OCI-M2 (cell line): Measurements from ENCODE around the gene SH2D3C.
"Not testable (repeated sequence)": the region's sequence is repeated elsewhere in the genome, so short reads cannot be mapped to it uniquely, and the experiment has no call there.

ENCODE experiments used
- DNase-seq: peaks from one replicate; lab custom pipeline; 2025; ENCODE audit not compliant: unreplicated experiment; lab: John Stamatoyannopoulos, UW

Gene SH2D3C

GRCh38 chr9:127769101-127769500 is 9.4 kb downstream of the SH2D3C start:
- no peak for DNase-seq

DNA sequence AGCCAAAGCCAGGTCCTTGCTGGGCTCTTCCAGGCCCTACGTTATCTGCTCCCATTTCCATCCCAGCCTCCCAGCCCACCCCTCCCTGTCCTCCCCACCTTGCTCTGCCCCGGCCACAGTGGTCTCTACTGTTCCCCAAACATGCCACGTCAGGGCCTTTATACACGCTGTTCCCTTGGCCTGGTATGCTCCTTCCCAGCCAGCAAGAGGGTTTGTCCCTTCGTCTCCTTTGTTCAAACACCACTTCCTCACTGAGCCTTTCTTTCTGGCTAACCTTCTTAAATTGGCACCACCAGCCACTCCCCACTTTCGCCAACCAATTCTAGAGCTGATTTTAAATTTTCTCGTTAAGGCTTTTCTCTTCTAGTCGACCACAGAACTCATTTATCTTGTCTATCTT is 9.8 kb downstream of the SH2D3C start:
- DNase-seq = no peak

DNA sequence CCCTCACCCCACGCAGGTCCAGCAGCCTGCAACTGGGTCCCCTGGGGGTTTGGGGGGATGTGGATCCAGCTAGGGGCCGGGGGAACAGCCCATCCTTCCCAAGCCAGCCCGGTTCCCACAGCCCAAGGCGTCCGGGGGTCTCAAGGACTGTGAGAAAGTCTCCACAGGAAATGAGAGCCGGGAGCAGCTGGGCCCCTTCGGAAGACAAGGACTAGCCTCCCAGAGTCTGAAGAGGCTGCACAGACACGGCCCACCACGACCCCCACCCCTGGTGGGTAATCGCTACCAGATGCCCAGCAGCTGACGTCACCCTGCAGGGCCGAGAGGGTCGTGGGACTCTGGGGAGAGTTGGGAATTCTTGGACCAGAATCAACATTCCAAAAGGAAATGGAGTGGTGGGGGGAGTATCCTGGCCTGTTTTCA is 10.5 kb downstream of the SH2D3C start:
- DNase-seq = no peak

GRCh38 chr9:127767410-127767809 is 11.1 kb downstream of the SH2D3C start:
- no peak for DNase-seq

DNA sequence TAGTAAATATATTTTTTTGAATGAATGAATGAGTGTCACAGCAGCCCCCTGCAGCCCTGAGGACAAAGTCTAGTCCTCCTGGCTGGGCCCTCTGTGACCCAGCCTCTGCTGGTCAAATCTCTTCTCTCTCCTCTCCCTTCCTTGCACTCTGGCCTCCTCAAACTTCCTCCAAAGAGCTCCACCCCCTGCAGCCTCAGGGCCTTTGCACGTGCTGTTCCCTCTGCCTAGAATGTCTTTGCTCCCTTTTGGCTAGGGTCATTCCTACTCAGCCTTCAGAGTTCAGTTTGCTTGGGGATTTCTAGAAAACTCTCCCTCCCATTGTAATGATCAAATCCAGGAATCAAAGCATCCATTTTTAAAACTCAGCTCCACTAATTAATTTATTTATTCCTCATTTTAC is 13.0 kb downstream of the SH2D3C start:
- no peak for DNase-seq

- DNase-seq = no peak
Measured at GRCh38 chr9:127763918-127764384, 14.5 kb downstream of the SH2D3C start.

- DNase-seq = no peak
Measured at GRCh38 chr9:127762111-127762676, 16.3 kb downstream of the SH2D3C start.

DNA sequence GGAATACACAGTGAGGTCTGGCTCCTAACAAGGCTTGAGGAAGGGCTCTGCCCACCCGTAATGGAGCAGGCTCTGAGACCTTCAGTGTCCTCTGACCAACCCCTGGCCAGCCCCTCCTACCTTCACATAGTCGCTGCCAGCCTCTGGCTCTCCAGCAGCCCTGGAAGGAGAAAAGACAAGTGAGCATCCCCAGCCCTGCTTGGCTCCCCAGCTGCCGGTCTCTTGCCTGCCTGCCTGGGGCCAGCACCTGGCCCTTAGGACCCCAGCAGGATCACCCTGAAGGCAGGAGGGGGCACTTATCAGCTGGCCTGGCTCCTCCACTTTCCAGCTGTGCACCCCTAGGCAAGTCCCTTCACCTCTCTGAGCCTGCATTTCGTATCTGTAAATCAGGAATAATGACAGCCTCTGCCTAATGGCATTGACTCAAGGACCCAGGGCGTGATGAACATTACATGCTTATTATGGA is 16.9 kb downstream of the SH2D3C start:
- no peak for DNase-seq

DNA sequence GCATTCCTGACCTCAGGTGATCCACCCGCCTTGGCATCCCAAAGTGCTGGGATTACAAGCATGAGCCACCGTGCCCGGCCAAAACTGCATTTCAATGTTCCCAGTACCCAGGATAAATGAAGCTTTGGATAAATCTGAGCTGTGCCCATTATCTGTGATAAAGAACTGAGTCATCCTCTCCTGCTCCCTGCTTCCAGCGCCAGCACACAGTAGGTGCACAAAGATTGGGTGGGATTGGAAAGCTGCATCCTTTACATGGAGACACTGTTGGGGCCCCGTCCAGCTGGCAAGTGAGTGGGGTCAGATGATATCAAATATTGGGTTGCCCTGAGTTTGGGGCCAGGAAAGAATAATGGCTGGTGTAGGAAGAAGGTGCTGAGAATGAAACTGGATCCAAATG is 17.4 kb downstream of the SH2D3C start:
- DNase-seq = no peak

DNA sequence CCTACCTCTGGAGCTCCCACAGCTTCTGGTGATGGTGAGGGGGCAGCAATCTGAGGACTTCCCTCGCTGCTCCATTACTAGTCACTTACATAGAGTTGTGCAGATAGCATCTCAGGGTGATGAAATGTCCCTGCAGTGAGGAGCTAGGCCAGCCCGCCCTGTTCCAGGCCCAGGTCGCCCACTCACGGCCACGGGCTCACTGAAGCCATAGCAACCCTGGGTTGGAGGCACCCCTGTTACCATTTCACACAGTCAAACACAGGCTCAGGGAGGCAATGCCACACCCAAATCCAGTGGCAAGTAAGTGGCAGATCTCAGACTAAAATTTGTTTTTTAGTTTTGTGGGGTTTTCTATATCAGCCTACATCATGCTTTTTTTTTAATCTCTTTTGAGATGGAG is 19.6 kb downstream of the SH2D3C start:
- no peak for DNase-seq

GRCh38 chr9:127756776-127757175 is 21.7 kb downstream of the SH2D3C start:
- not testable (repeated sequence) for DNase-seq

DNA sequence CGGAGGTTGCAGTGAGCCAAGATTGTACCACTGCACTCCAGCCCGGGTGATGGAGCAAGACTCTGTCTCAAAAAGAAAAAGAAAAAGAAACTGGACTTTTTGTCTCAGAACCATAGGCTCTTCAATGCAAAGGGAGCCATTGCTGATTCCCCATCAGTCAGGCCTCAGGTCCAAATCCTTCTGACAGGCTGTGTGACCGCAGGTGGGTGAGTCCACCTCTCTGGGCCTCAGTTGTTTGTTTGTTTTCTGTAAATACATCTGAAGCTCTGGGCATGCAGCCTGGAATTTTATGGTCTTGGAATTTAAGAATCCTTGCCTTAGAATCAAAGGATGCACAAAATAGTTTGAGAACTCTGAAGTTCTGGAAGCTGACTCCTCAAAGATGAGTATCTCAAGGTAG is 22.2 kb downstream of the SH2D3C start:
- DNase-seq = no peak

DNA sequence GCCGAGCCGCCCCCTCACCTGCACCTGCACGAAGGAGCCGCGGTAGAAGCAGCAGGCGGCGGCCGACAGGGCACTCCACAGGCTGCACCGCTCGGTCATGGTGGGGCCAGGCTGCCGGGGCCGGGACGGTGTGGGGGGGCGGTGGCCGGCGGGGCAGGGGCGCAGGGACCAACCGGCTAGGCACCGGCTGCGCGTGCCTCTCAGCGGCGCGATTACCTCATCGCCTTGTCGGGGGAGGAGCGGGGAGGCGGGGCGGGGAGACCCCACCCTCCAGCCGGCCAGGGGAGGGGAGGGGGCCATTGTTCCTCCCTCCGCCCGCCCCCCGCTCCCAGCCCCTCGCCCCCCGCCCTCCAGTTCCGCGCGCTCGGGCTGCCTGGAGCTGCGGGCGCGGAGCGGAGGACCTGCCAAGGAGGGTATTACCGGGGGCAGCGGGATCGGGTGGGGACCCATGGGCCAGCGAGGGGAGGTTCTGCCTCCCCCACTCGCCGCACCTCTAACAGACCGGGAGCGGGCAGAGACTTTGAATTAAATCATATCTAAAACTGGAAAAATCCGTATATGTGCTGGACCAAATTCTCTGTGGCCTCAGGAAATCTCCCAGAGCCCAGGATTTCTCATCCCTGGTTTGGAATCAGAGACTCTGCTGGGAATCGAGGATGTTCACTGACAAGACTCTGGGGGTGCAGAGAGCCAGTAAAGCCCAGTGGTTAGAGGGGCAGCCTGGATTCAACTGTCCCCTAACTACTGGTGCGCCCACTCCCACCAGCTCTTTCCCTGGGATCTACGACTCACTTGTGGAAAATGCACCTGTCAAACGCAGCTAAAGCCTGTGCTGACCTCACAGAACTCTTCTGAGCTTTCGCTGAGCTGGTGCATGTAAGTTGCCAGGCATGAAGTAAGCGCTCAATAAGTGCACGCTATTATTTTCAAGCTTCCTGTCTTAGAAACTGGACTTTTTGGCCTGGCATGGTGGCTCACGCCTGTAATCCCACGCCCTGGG is 23.1 kb downstream of the SH2D3C start:
- DNase-seq = no peak

- no peak for DNase-seq
Measured at GRCh38 chr9:127754099-127755060, 24.1 kb downstream of the SH2D3C start.

DNA sequence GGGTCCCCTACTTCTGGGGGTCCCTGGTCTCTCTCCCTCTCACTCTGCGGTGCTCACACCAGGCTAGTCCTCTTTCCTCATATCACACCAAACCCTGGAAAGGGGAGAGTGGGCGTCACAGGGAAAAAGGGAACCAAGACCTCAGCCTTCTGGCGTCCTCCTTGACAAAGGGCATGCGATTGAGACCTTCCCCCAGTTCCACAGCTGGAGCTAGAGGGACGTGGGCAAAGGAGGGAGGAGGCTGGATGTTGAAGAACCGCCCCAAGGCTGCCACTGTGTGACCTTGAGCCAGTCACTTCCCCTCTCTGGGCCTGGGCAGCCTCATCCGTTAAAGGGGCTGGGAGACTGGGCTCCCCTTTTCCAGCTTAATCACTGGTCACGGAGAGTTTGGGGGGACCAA is 24.8 kb downstream of the SH2D3C start:
- DNase-seq = no peak

DNA sequence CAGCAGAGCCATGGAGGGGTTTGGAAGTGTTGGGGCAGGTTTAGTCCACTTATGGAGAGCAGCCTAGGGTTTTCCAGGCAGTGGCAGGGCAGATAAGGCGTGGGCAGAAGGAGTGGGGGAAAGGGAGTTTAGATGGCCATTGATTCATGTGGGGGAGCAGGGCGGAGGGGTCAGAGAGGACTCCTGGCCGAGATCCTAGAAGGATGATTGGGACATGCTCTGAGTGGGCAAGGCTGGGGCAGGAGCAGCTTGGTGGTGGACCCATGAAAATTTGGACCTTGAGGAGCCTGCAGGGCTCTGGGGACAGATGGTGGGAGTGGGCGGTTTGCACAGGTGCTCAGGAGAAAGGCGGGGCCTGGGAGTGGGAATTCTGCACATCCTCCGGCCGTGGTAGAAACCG is 25.3 kb downstream of the SH2D3C start:
- DNase-seq = no peak

DNA sequence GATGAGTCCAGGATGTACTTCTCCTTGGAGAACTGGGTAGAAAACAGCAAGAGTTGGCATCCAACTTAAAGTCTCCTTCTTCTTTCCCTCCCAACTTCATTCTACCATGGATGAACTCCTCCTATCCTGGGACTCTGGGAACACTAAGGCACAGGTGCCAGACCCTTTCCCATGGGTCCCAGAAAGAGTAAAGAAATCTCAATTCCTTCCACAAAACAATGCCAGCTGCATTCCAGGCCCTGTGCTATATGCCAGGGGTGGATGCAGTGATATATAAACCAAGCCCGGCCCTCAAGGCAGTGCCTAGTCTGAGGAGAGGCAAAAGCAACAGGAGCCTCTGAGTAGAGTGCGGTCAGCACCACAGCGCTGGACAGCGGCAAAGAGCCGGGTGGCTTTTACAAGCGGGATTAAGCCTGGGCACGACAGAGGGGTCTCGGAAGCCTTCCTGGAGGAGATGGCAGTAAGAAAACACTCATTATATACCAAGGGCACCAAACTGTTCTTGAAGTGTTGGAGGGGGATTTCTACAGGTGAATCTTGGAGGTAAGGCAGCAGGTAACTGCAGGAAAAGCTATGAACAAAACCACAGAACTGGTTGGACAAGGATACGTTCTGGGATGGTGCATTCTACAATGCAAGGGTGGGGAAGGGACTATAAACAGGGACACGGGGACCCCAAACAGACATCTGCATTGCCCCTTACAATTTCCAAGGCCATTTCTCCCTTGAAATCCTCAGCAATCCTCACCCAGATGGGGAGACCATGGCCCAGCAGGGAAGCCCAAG is 27.0 kb downstream of the SH2D3C start:
- no peak for DNase-seq

GRCh38 chr9:127749090-127749787 is 29.2 kb downstream of the SH2D3C start:
- no peak for DNase-seq

DNA sequence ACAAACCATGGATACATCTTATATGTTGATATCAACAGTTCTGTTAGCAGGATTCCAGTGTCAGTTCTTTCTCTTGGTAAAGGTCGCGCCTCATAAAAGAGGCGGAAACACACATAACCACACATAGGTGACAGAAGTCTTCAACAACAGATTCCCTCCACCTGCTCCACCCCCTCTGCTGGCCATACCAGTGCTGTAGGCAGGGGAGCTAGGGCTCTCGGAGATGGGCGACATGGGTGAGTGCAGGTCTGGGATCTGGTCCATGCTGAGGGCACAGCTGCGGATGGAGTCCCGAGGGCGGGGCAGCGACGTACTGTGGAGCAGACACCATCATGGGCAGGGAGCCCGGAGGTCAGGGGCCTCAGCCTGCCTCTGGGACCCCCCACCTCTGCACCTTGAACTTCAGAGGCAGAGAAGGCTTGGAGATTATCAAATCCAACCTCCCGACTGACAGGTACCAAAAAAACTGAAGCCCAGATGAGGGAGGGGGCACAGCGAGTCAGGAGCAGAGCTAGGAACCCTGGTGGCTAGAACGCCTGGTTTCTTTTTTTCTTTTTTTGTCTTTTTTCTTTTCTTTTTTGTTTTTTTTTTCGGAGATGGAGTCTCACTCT is 31.4 kb downstream of the SH2D3C start:
- no peak for DNase-seq
